ENCODE measurements around the gene IFNA7. TPM values are rescaled to one million over a fixed set of nuclear protein-coding genes. Genes with fewer than 3 reads are reported as not detected.
"Not testable (repeated sequence)": the region's sequence is repeated elsewhere in the genome, so short reads cannot be mapped to it uniquely, and the experiment has no call there.

The IFNA7 gene
- total and polyA plus RNA-seq, 2 of the 4 experiments (the other 2 are of a cell fraction), result not detected

DNA sequence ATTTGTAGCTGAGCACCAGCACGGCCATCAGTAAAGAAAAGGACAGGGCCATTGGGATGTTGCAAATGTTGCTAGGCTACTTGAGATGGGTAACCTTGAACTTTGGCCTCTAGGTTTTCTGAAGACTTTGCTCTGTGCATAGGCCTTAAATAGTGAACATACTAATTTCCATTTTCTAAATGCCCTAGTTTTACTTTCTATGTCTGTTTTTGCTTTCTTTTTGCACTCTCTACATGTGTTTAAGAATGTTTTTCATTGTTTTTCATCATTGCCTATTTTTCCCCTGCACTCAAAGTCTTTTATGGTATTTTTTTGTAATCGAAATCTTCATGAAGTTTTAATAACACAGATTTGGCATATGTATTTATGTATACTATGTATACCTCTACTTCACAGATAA is 26.1 kb upstream of the IFNA7 start, which contains the start of gene IFNA17:
IFNA17 (minus strand) TSS at position 101 of the 400 bp plus-strand sequence; CDS start at position 52, 49 bp downstream.
- ChIA-PET POLR2A (ENCODE audit: unreplicated experiment) (no interaction called here), CTCF (interaction anchor here (1.7 kb wide), 1 partner anchor 167 kb away, joined by 4 read pairs; no protein-coding TSS in a partner anchor)
- no peak within 1 kb of the TSS for H4K8ac ChIP-seq (ENCODE audit: low read depth in 2 of 2, low read length in 2 of 2)
- no peaks in the 10 kb centered on the region for H3K27me3 ChIP-seq (ENCODE audit: control insufficient read depth, insufficient read depth, low read length)
- TF ChIP-seq NFE2L2 (IDR thresholded peaks at IDR 0.05; ENCODE audit: low read depth, low read length) (no peak), BHLHE40 (IDR thresholded peaks at IDR 0.05; ENCODE audit: low read depth, low read length) (no peak), FOS (IDR thresholded peaks at IDR 0.05; ENCODE audit: low read depth, low read length) (no peak), CEBPB (IDR thresholded peaks at IDR 0.05; ENCODE audit: low read depth, low read length) (no peak), RAD21 (IDR thresholded peaks at IDR 0.05; ENCODE audit: low read length) (no peak), RCOR1 (IDR thresholded peaks at IDR 0.05; ENCODE audit: insufficient replicate concordance, low read length) (no peak), SMC3 (IDR thresholded peaks at IDR 0.05; ENCODE audit: low read depth, low read length) (no peak), CHD1 (IDR thresholded peaks at IDR 0.05; ENCODE audit: low read depth, low read length) (no peak)
- TF ChIP-seq, protein P1, sequence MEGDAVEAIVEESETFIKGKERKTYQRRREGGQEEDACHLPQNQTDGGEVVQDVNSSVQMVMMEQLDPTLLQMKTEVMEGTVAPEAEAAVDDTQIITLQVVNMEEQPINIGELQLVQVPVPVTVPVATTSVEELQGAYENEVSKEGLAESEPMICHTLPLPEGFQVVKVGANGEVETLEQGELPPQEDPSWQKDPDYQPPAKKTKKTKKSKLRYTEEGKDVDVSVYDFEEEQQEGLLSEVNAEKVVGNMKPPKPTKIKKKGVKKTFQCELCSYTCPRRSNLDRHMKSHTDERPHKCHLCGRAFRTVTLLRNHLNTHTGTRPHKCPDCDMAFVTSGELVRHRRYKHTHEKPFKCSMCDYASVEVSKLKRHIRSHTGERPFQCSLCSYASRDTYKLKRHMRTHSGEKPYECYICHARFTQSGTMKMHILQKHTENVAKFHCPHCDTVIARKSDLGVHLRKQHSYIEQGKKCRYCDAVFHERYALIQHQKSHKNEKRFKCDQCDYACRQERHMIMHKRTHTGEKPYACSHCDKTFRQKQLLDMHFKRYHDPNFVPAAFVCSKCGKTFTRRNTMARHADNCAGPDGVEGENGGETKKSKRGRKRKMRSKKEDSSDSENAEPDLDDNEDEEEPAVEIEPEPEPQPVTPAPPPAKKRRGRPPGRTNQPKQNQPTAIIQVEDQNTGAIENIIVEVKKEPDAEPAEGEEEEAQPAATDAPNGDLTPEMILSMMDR (conservative IDR thresholded peaks at IDR 0.05; ENCODE audit: low read depth, low read length), result no peak
- intact Hi-C loops (cut with micrococcal nuclease) (no loop called here), dilution Hi-C loops (cut with HindIII; ENCODE audit: low sequenced_read_pairs, unreplicated experiment) (no loop called here), in situ Hi-C loops (cut with MboI; ENCODE audit: low sequenced_read_pairs) (no loop called here)
- no peak within 1 kb of the TSS for H4K91ac ChIP-seq (ENCODE audit: insufficient read depth, low read depth, low read length)
- no peak within 1 kb of the TSS for H3K9ac ChIP-seq (ENCODE audit: low read depth, low read length)
- no peak within 1 kb of the TSS for H4K5ac ChIP-seq (ENCODE audit: low read depth, low read length)
- DNase-seq (no peak), ATAC-seq (ENCODE audit: low read depth) (no peak)
- H3K4me1 ChIP-seq (ENCODE audit: control insufficient read depth, insufficient read depth, low read length), result no peaks in the 10 kb centered on the region
- no peak within 1 kb of the TSS for H3K18ac ChIP-seq (ENCODE audit: low read depth, low read length)
- no peaks in the 10 kb centered on the region for H3K9me1 ChIP-seq (ENCODE audit: insufficient read depth, low read length)
- H2BK15ac ChIP-seq (ENCODE audit: low read depth, low read length), result no peak within 1 kb of the TSS
- H3K4me2 ChIP-seq (ENCODE audit: low read depth, low read length), result no peak within 1 kb of the TSS
- H2AFZ ChIP-seq (replicated peaks; ENCODE audit: low read length, poor library complexity), result no peak within 1 kb of the TSS
- H2AK5ac ChIP-seq (ENCODE audit: low read depth, low read length), result no peak within 1 kb of the TSS
- no peak within 1 kb of the TSS for H2BK120ac ChIP-seq (ENCODE audit: low read depth, low read length)
- no peak within 1 kb of the TSS for H2AK9ac ChIP-seq (replicated peaks; ENCODE audit: low read depth, low read length, poor library complexity)
- H3K4ac ChIP-seq (ENCODE audit: low read depth, low read length), result no peak within 1 kb of the TSS
- no TSS peak for BruUV-seq (replicated peaks)
- H3K56ac ChIP-seq (ENCODE audit: extremely low read depth, insufficient read depth, low read length), result no peak within 1 kb of the TSS
- no peak within 1 kb of the TSS for H3K4me3 ChIP-seq (ENCODE audit: insufficient read depth, low read depth, low read length)
- no peaks in the 10 kb centered on the region for H3K79me1 ChIP-seq (ENCODE audit: low read depth in 1 of 2, low read length in 2 of 2)
- H3K36me3 ChIP-seq (ENCODE audit: control insufficient read depth, insufficient read depth, low read length), result no peaks in the 10 kb centered on the region
- no peak within 1 kb of the TSS for H3K14ac ChIP-seq (replicated peaks; ENCODE audit: low read depth, low read length)
- no peaks in the 10 kb centered on the region for H3K9me3 ChIP-seq (ENCODE audit: control insufficient read depth, insufficient read depth, low read length)
- H3K23ac ChIP-seq (ENCODE audit: low read depth, low read length), result no peak within 1 kb of the TSS
- no peak within 1 kb of the TSS for H2BK5ac ChIP-seq (ENCODE audit: low read depth, low read length, poor library complexity, severe bottlenecking)
- WGBS, 2 experiments (ENCODE audit: extremely low coverage in 2 of 2, insufficient read length in 1 of 2), result no CpG with 5 or more reads among the region's 2 CpGs
- H2BK20ac ChIP-seq (ENCODE audit: low read depth, low read length), result no peak within 1 kb of the TSS
- H4K20me1 ChIP-seq (ENCODE audit: insufficient read depth, low read length), result no peaks in the 10 kb centered on the region
- H3K27ac ChIP-seq (ENCODE audit: insufficient read depth, low read length), result no peak within 1 kb of the TSS

DNA sequence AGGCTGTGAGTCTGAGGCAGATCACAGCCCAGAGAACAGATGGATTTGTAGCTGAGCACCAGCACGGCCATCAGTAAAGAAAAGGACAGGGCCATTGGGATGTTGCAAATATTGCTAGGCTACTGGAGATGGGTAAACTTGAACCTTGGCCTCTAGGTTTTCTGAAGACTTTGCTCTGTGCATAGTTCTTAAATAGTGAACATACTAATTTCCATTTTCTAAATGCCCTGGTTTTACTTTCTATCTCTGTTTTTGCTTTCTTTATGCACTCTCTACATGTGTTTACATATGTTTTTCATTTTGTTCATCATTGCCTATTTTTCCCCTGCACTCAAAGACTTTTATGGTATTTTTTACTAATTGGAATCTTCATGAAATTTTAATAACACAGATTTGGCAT is 15.2 kb upstream of the IFNA7 start, which contains the start of gene IFNA16:
IFNA16 (minus strand) TSS at position 101 of the 400 bp plus-strand sequence; CDS start at position 95, 6 bp downstream.
- H2AFZ ChIP-seq (replicated peaks; ENCODE audit: low read length, poor library complexity); H4K20me1 ChIP-seq (ENCODE audit: insufficient read depth, low read length); dilution Hi-C loops (cut with HindIII; ENCODE audit: low sequenced_read_pairs, unreplicated experiment); H3K4ac ChIP-seq (ENCODE audit: low read depth, low read length); POLR2A ChIA-PET (ENCODE audit: unreplicated experiment); ATAC-seq (ENCODE audit: low read depth); H3K56ac ChIP-seq (ENCODE audit: extremely low read depth, insufficient read depth, low read length); intact Hi-C loops (cut with micrococcal nuclease); H3K79me1 ChIP-seq (ENCODE audit: low read depth in 1 of 2, low read length in 2 of 2); H3K36me3 ChIP-seq (ENCODE audit: control insufficient read depth, insufficient read depth, low read length); H3K18ac ChIP-seq (ENCODE audit: low read depth, low read length); H3K4me3 ChIP-seq (ENCODE audit: insufficient read depth, low read depth, low read length); H2BK15ac ChIP-seq (ENCODE audit: low read depth, low read length); H2BK5ac ChIP-seq (ENCODE audit: low read depth, low read length, poor library complexity, severe bottlenecking); H2BK120ac ChIP-seq (ENCODE audit: low read depth, low read length); H3K27ac ChIP-seq (ENCODE audit: insufficient read depth, low read length); H4K8ac ChIP-seq (ENCODE audit: low read depth in 2 of 2, low read length in 2 of 2); H3K9me3 ChIP-seq (ENCODE audit: control insufficient read depth, insufficient read depth, low read length); H3K14ac ChIP-seq (replicated peaks; ENCODE audit: low read depth, low read length); H2AK9ac ChIP-seq (replicated peaks; ENCODE audit: low read depth, low read length, poor library complexity); H3K27me3 ChIP-seq (ENCODE audit: control insufficient read depth, insufficient read depth, low read length); H4K91ac ChIP-seq (ENCODE audit: insufficient read depth, low read depth, low read length); DNase-seq; BruUV-seq (replicated peaks); H2AK5ac ChIP-seq (ENCODE audit: low read depth, low read length); CTCF ChIA-PET; H3K4me2 ChIP-seq (ENCODE audit: low read depth, low read length); H4K5ac ChIP-seq (ENCODE audit: low read depth, low read length); H3K9me1 ChIP-seq (ENCODE audit: insufficient read depth, low read length); H3K9ac ChIP-seq (ENCODE audit: low read depth, low read length); H3K4me1 ChIP-seq (ENCODE audit: control insufficient read depth, insufficient read depth, low read length); H2BK20ac ChIP-seq (ENCODE audit: low read depth, low read length); H3K23ac ChIP-seq (ENCODE audit: low read depth, low read length): not testable (repeated sequence)
- in situ Hi-C loops (cut with MboI; ENCODE audit: low sequenced_read_pairs), result loop anchor here (25.0 kb wide), 1 partner anchor 570 kb away; no protein-coding TSS in a partner anchor
- no CpG with 5 or more reads among the region's 1 CpG for WGBS, 2 experiments (ENCODE audit: extremely low coverage in 2 of 2, insufficient read length in 1 of 2)
